Effector CD4-positive, alpha-beta T cell (primary cell): ENCODE results near the gene SEC22B.
"Not testable (repeated sequence)": the region's sequence is repeated elsewhere in the genome, so short reads cannot be mapped to it uniquely, and the experiment has no call there.

Source experiments
- DNase-seq: peaks from one replicate; pipeline ENCODE4 v3.0.0-alpha.2; 2020

SEC22B gene

DNA sequence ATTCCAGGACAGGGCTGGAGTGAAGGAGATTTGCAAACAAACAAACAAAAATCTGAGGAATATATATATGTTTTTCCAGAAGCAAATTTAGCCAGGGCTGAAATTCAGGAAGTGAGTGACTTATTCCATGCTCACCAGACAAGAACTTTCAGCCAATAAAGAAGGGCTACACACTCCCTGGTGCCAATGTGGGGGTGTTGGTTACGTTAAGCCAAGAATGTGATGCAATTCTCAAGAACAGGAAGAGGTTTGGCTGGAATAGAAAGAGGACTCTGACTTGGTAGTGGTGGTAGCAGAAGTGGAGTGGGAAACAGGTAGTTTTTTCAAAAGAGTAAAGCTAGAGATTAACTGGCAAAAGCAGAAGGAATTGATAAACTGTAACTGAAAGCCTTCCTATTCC is 31.7 kb downstream of the SEC22B start:
- DNase-seq: not testable (repeated sequence)

DNA sequence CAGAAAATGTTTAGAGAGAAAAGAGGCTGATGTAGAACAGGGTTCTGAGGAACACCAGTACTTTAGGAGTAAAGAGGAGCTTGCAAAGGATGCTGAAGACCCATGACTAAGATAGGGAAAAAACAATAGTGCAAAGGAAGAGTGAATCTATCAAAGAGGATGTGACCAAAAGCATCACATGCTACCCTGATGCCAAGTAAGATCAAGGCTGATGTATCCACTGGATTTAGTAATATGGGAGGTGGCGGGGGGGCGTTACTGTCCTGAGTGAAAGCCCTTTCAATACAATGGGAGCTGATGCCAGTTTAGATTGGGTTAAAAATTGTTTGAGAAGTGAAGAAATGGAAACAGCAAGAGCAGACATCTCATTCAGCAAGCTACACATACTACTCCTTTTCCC is 32.2 kb downstream of the SEC22B start:
- DNase-seq: not testable (repeated sequence)

DNA sequence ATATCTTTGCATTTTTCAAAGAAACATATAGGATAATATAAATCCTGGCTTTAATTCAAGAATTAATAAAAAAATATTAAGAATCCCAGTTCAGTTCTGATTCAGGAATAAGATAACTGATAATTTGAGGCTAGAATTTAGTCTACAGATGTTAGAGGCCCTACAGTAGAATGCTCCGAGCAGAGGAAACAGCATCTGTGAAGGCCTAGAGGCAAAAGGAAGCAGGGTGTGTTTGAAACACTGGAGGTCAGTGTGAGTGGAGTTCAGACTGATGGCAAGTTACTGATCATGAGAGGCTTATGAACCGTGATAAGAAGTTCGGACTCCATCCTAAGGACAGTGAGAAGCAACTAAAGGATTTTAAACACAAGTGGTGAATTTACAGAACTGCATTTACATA is 33.0 kb downstream of the SEC22B start:
- not testable (repeated sequence) for DNase-seq

DNA sequence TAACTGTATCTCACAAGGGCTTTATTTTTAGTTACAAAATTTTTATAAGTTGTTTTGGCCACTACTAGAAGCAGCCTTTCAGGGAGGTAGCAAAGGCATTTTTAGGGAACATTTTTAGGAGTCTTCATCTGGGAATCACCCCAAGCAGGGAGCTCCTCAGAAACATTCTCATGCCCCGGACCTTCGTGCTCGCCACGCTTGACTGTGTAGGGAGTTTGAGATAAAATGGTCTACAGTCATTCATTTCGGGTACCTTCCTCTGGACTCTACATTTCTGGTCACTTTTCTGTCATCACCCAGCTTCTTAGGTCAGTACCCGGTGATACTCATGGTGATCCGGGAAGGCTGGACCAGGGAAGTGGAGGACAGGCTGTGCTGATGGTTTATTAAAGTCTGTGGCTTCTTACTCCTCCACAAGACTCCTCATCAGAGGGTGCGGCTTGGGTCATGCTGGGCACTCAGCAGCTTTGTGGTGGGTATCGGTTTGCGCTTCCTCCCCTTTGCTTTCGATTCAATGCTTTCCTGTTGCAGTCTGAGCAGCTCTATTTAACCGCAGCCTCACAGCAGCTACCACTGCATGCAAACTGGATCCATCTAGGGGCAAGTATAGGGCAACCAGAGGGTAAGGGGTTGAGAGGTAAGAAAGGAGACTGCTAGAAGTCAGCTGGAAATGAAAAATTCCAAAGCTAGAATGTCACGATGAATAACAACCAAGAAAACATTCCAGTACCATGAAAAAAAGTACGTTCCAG is 33.6 kb downstream of the SEC22B start:
- peak; percentile 29 for DNase-seq

DNA sequence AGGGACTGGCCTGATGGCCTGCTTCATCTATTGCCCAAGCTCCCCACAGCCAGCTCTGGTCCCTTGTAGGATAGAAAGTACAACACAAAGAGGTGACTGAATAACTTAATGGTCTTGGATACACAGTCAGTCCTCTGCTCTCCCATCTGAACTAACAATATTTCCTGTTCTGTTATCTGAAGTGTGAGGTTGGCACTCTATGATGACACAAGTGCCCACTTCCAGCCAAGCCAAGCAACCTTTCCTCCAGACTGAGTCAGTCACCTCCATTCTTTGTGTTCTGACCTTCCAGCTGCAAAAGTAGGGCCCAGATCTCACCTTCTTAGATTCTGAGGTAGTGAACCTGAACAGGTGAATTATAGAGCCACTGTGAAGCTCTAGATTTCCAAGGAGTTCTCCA is 34.5 kb downstream of the SEC22B start:
- DNase-seq: not testable (repeated sequence)

DNA sequence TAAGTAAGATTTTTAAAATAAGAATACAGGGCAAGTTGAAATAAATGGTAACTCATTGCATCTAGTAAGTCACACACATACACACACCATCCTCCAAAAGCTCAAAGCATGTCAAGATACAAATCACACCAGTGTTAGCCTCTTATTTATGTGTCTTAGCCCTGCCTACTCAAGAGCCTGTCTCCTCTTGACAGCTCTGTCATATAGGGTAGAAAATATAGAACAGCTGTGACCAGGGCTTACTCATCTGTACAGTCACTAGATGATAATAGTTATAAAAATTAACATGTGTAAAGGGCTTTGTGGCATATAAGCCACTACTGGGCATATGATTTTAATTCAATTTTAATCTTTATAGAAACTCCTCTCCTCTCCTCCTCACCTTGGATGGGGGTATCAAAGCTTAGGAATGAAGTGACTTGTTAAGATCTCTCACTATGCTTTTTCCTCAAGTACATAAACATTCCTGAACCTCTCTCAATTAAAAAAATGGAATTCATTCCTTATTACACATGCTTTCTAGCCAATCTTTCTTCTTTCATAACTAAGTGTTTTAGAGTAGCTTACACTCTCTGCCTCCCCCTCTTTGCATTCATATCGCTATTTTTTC is 35.6 kb downstream of the SEC22B start:
- not testable (repeated sequence) for DNase-seq

DNA sequence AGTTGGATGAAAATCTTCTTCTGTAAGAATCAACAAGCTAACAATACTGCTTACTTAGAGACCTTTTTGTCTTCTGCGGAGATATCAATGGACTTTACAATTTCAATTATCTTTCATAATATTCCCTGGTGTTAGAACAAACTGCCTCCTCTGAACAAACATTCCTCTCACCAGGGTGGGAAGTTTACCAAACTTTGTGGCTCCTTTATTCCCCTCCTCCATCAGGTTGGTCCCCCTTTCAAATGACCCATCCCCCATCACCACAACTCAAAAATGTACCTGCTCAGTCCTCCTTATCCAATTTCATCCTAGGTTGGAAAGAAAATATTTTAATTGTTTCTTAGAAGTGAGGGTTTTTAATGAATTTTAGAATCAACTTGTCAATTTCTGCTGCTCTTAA is 40.2 kb downstream of the SEC22B start:
- not testable (repeated sequence) for DNase-seq

DNA sequence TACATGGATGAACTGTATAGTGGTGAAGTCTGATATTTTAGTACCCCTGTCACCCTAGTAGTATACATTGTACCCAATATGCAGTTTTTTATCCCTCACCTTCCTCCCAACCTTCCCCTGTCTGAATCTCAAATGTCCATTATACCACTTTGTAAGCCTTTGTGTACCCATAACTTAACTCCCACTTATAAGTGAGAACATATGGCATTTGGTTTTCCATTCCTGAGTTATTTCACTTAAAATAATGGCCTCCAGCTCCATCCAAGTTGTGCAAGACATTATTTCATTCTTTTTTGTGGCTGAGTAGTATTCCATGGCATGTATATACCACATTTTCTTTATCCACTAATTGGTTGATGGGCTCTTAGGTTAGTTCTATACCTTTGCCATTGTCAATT is 42.4 kb downstream of the SEC22B start:
- DNase-seq: not testable (repeated sequence)

DNA sequence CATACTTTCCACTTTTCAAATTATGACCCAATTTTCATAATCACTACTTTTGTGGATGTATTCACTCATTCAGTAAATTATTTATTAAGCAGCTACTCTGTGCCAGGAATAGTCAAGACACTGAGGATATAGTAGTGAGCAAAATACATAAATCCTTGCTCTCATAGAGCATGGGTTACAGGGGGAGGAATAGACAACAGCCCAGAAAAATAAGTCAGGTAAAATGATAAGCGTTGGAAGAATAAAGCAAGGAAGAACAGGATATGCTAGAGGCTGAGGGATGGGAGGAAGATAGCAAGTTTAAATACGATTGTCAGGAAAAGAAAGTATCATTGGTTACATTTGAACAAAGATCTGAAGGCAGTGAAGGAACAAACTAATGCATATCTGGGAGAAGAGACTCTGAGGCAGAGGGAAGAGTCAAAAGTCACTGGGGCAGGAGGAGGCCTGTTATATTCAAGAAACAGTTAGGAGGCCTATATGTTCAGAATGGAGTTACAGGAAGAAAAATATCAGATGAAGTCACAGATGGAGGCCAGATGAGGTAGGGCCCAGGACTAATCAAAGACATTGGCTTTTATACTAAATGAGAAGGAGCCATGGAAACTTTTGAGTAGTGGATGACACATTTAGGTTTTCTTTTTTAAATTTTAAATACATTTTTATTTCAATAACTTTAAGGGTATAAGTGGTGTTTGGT is 42.9 kb downstream of the SEC22B start:
- DNase-seq: no peak

DNA sequence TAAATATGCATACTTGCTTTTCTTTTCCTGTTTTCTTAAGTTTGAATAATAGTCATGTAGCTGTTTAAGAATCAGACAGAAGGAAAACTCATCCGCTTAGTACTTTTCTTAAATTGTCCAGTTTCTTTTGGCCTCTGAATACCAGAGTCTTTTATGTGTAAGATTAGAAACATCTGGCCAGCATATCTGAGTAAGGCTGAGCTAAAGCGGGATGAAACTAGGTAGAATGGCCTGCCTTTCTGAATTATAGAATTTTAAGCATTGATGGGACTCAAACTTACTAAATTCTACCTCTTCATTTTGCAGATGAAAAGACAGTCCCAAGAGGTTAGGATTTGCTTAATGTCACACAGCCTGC is 43.9 kb downstream of the SEC22B start:
- not testable (repeated sequence) for DNase-seq

DNA sequence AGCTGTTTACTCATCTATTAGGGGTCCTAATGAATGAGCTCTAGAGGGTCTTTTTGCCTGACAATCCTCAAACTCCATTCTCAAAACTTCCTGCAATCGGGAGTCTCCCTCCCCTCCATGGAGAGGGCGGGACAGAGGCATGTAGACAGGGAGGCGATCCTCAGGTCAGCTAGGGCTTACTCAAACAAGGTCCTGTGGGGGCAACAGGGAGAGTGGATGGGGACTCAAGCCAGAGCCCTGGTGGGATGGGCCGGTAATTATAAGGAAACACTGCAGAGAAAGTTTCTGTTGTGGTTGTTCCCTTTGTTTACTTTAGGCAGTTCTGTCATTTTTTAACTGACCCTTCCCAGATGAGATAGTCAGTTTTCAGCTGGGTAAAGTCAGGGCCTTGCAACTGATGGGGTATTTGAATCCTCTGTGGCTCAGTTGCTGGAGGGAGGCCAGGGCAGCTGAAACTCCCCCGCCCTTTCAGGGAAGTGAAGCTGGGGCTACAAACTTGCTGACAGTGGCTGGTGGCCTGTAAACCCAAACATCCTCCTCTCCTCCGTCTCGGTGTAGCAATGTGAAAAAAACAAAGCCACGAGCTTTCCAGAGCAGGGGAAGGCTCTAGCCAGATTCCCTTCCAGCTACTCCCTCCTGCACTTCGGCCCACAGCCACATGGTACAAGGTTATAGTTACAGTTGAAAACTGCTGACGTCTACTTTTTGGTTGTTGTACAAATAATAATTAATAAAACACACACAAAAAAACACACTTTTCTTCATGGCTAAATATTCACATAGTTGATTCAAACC is 44.5 kb downstream of the SEC22B start:
- not testable (repeated sequence) for DNase-seq

DNA sequence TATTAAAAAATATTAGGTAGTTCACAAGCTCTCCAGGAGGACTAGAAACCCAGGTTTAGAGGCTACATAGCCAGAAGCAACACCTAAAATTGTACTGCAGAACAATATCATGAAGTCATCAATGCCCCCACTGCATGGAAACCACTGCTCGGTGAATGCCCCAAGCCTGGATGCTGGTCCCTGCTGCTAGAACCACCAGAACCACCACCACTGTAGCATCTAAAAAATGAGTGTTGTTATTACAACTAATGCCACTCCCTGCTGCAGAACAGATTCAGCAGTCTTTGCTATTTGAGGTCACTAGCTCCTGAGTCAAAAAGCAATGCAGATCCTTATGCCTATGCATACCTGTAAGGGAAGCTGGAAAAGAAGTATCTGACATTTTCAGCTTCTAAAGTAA is 48.4 kb downstream of the SEC22B start:
- not testable (repeated sequence) for DNase-seq

DNA sequence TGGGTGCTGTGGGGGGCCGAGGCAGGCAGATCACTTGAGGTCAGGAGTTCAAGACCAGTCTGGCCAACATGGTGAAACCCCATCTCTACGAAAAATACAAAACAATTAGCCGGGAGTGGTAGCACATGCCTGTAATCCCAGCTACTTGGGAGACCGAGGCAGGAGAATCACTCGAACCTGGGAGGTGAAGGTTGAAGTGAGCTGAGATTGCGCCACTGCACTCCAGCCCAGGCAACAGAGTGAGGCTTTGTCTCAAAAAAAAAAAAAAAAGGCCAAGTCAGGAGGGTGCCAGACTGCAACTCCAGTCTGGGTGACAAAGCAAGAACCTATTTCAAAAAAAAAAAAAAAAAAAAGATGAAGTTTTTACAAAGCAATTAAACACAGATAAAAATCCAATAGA is 50.1 kb downstream of the SEC22B start:
- DNase-seq: not testable (repeated sequence)

DNA sequence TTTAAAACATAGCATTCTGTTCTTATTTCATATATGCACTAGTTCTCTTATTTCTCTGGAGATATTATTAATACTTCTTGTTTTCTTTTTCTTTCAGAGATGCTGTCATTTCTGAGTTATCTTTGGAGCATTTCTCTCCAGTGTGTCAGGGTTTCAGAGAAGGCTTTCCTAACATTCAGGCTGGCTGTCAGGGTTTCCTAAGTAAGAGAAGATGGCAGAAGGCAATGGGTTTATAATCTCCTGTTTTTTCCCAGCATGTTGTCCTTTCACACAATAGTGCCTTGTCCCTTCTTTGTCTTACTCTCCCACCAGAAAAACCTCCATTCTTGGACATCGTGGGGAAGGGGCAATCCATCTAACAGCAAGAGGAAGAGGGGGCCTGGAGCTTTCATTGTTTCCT is 51.7 kb downstream of the SEC22B start:
- DNase-seq: not testable (repeated sequence)

DNA sequence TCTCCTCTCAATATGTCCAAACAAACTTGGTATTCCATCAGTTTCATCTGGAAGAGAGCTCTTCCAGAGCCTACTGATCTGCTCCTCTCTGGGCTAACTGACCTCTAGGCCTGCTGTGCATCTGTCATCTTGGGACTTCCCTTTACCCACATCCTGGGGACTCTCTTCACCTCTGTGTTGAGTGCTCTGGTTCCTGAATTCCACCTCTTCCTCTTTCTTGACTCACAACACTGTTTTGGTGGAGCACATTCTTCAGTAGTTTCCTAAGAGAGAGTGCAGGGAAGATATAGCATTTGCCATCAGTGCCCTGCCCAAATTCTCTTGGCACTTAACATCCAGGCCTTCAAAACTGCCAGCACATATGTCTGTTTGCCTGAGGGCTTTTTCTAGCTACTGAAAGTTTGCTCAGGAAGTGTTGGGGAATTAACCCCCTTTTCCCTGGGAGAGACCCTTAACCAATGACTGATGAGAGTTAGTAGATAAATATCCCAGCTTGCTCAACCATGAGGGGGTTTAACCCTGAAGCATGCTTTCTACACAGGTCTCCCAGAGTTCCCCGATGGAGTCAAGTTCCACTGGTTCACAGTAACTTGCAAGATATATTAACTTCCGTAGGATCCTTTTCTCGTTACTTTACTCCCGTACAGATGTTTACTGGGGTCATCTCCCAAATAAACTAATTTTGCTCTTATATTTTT is 52.4 kb downstream of the SEC22B start:
- DNase-seq: not testable (repeated sequence)

DNA sequence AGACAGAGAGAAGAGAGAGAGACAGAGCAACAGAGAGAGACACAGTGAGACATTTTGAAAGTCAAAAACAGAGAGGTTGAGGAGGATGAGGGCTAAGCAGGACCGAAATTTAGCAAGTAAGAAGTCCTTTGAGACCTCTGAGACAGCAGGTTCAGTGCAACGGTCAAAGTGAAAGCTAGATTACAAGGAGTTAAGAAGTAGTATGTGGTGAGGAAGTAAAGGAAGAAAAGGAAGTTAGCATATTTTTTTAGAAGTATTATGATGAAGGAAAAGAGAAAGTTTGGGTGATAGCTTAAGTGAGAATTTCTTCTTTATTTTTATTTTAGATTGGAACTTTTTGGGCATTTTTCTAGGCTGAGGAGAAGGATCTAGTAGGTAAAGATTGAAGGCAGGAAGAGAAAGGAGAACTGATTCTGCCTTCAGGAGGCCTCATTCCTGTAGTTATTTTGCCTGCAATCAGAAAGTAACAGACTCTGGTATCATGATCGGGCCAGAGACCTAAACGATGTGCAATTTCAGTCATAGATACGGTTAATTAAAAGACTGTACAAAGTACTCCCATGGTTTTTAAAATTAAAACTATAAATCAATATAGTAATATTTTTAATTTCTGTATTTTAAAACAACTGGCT is 53.9 kb downstream of the SEC22B start:
- not testable (repeated sequence) for DNase-seq

DNA sequence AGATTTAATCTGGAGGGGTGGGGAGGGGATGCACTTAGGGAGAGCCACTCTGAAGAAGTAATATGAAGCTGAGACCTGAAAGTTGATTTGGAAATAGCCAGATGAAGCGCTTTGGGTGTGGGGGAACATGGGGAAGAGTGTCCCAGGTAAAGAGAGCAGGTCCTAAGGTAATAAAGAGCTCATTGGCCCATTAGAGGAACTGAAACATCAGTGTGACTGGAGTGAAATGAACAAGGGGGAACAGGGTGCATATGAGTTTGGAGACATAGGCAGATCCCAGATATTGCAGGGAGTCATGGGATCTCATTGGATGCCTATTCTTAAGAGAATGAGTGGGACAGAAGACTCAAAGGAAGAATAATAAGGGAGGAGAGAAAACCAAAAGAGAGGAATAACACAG is 54.5 kb downstream of the SEC22B start:
- not testable (repeated sequence) for DNase-seq

DNA sequence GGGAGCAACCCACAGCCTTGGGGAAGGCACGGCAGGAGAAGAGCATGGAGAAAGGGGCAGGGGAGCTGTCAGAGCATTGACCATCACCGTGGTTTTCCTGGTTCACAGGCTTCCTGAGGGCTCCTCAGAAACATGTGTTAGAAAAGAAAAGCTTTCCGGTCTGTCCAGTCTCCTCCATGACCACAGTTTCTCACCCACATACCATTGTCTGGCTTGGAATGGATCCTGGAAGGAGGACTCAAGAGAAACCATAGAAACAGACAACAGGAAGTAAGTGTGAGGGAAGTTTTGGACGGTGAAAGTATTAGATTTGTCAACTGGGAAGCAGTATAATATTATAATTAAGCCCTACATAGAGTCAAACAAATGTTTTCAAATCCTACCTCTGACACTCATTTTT is 55.8 kb downstream of the SEC22B start:
- not testable (repeated sequence) for DNase-seq

DNA sequence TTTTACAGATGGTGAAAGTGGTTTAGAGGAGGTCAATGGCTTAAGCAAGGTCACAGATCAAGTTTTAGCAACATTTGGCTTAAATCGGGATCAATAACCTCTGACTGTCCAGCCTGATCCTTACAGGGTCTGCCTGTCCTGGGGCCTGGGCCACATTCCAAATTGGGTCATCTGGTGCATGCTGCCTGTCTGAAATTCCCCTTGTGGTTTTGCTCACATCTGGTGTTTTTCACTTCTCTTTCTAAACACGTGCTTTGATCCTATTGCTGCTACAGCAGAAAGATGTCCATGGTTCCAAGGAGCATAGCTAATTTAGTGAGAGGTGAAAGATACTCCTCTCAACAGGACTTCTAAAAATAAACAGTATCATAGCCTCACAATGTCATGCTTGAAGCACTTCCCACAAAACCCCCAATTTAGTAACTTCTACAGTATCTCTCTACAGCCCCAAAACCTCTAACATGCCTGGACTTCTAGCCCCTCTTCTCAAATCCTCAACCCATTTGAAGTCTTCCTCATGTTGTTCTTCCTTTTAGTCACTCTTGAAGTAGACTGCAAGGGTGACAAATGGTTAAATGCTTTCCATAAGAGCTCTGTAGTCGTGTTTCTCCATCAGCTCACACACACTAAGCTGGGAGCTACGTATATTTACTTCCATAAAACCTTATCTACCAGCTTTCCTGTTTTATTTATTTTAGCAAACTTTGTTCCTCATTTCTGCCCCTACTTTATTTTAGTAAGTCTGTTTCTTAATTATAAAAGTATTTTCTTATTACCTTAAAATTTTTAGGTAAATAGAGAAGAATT is 58.7 kb downstream of the SEC22B start:
- not testable (repeated sequence) for DNase-seq

DNA sequence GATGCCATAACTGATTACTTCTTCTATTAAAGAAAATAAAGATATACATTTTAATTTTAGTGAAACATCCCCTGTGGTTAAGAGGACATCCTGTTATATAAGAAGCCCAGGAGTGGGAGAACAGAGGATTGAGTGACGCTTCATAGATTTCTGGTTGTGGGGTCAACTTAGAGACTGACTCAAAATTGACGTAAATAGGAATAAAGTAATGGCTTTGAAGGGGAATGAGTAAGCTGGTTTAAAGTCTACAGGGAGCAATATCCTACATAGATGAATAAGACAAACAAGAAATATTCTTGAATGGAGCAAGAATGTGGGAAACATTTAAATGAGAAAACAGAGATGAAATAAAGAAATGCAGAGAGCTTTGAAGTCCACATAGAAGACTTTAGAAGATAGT is 60.2 kb downstream of the SEC22B start:
- DNase-seq: not testable (repeated sequence)

DNA sequence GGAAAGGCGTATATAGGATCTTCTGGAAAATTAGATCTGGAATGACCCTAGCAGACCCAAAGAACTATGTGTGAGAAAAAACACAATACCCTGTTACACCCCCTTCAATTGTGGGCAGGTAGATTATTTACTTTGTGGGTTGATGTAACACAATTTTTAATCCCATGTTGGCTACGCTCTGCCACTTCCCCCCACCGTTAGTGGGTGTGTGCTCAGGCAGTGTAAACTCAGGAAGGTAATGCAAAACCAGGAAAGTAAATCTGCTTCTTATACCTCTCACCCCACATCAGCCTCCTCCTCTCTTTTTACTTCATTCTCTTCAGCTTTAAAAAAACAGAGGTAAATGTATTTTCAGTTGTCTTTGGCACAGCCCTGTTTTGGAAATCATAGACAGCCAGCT is 63.2 kb downstream of the SEC22B start:
- DNase-seq: not testable (repeated sequence)
